Measurements from ENCODE around the gene CHRNB2.

The CHRNB2 gene

GRCh38 chr1:154614247-154614646, 46.7 kb downstream of the CHRNB2 start:
- no peak for DNase-seq

- DNase-seq = no peak
Measured at GRCh38 chr1:154614901-154615300, 47.3 kb downstream of the CHRNB2 start.

GRCh38 chr1:154615411-154615810, 47.8 kb downstream of the CHRNB2 start:
- no peak for DNase-seq

- no peak for DNase-seq
Measured at GRCh38 chr1:154616659-154617345, 49.2 kb downstream of the CHRNB2 start.

DNA sequence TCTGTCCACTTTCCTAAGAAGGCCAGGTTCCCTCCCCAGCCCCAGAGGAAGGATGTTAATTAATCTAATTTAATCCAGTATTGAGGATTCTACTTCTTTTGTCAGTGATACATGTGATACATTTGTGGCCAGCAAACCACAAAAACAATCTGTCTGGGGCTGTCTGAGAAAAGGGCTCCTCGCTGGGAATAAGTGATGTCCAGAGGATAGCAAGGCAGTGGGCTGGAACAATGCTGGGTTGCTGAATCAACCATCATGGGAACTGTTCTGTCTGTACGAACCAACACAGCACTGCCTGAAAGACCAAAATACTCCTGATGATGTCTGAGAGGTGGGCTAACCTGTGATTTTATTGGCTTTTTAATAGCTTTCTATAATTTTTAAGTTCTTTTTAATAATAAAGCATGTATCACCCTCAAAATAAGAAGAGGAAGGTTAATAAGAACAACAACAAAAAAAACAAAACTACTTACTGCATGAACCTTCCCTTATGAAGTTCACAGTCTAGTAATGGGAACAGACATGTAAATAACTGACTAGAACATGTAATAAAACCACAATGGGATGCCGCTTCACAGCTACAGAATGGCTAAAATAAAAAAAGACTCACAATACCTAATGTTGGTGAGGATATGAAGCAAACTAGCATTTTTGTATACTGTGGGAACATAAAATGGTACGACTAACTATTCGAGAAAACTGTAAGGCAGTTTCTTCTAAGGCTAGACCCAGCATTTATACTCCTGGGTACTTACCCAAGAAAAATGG, 51.8 kb downstream of the CHRNB2 start:
- DNase-seq = no peak

DNA sequence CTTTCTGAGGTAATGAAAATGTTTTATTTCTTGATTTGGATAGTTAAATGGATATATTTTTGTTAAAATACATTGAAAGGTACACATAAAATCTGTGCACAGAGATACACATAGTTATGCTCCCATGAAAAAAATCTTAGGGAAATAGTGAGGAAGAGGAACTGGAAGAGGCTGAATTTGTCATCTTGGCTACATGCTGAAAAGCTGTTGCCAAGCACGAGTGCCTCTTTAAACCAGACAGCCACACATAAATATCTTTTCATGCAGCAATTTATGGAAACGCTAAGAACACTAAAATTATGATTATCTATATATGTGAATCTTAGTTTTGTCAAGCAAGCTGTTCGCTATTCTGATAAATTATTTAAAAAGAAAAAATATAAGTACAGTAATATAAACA, 53.2 kb downstream of the CHRNB2 start:
- no peak for DNase-seq

- DNase-seq = no peak
Measured at GRCh38 chr1:154621875-154622274, 54.3 kb downstream of the CHRNB2 start.

DNA sequence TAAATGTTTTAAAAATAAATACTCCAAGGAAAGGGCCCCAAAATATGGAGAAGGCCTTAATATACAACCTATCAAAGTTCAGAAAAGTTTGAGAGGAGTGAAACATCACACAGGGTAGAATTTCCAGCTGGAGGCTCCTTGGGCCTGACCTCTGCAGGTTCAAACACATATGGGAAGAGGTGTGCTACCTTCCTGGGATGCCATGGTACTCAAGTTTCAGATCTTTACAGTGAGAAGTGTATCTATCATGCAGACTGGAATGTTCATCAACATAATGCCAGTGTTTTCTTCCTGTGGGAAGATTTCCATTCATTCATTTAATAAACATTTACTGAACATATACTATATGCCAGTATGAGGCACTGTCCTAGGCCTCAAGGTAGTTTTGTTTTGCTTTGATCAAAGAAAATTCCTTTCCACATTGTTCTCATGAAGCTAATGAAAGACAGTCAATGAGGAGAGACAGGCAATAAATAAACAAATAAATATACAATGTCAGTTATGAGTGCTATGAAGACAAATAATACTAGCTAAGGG, 55.0 kb downstream of the CHRNB2 start:
- no peak for DNase-seq

GRCh38 chr1:154623358-154623757, 55.8 kb downstream of the CHRNB2 start:
- DNase-seq = no peak

DNA sequence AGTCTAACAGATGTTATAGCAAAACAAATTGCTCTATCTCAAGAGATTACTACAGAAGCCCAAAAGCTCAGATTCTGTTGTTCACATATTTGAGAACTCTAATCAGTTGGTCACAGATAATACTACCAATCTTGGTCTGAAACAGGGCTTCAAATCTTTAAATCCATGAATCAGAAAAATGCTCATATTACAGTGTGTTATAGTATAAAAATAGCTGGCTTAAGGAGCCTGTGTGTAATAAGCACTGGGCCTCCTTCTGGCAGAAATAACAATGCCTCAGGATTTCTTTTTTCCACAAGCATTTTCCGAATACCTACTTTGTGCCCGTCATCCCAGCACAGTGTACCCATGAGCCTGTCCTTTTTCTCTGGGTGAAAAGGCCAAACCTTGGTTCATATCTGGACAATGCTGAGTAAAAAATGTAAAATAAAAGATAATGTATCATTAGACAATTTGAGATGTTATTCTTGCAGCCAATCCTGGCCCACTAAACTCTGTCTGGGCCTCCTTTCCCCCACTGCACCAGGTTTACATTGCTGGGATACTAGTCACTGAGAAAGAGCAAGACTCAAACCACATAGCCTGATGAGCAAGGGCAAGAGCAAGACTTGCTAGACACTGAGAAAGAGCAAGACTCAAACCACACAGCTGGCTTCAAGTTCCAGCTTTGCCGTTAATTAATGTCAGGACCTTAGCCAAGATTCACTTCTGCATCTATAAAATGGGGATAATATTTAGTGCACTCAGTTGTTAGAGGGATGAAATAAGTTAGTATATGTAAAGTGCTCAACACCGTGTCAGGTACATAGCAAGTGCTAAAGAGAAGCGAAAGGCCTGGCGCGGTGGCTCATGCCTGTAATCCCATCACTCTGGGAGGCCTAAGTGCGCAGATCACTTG, 57.4 kb downstream of the CHRNB2 start:
- no peak for DNase-seq

- DNase-seq = no peak
Measured at GRCh38 chr1:154626456-154627256, 59.1 kb downstream of the CHRNB2 start.

GRCh38 chr1:154627257-154628120, 59.9 kb downstream of the CHRNB2 start:
- peak; percentile 94 for DNase-seq

- no peak for DNase-seq
Measured at GRCh38 chr1:154628121-154628405, 60.5 kb downstream of the CHRNB2 start.

DNA sequence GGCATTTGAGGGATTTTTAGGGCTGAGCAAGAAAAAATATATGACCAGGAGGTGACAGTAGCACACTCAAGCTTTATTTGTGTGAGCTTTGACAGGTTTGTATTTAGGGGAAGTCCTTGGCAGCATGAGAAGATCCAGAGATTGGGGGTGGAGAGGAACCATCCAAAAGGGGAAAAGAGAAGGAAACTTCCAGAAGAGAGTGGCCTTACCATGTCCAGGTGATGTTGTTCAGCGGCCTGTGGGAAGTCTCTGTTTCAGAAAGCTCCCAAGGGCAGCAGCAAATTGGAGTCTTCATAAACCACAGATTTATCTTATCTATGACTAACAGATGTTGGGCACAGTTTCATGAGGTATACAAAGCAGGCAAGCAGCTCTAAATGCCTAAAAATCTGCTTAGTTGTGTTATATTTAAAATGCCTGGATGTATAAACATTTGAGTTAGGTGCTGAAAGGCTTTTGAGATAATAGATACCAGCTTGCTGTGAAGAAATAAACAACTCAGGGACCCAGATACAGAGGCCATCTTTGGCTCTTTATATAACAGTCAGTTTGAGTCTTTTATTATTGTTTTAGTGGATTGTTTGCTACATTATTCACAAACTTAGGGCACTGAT, 61.6 kb downstream of the CHRNB2 start:
- no peak for DNase-seq
